ENCODE results near the gene CCDC192.

The CCDC192 gene

GRCh38 chr5:127885176-127885575 is 182.0 kb downstream of the CCDC192 start:
- Histone ChIP-seq H3K36me3 (ENCODE audit: control insufficient read depth, insufficient read depth, low read length) (no peaks in the 10 kb centered on the region), H3K27me3 (ENCODE audit: control insufficient read depth, insufficient read depth, low read length) (no peaks in the 10 kb centered on the region), H3K4me1 (ENCODE audit: control insufficient read depth, insufficient read depth, low read length) (no peaks in the 10 kb centered on the region), H3K4me3 (ENCODE audit: low read depth, low read length) (no peak overlapping the region), H3K9me3 (ENCODE audit: control insufficient read depth, insufficient read depth, low read length) (no peaks in the 10 kb centered on the region), H3K27ac (ENCODE audit: low read depth, low read length) (no peak overlapping the region), H3K9ac (ENCODE audit: low read depth, low read length) (no peak overlapping the region)

- no peaks in the 10 kb centered on the region for H3K36me3 ChIP-seq (ENCODE audit: control insufficient read depth, insufficient read depth, low read length)
Measured at GRCh38 chr5:127886081-127886480, 182.9 kb downstream of the CCDC192 start.

GRCh38 chr5:127887282-127887681 is 184.1 kb downstream of the CCDC192 start:
- Histone ChIP-seq H3K27ac (ENCODE audit: low read depth, low read length) (no peak overlapping the region), H3K9ac (ENCODE audit: low read depth, low read length) (no peak overlapping the region), H3K4me3 (ENCODE audit: low read depth, low read length) (no peak overlapping the region), H3K9me3 (ENCODE audit: control insufficient read depth, insufficient read depth, low read length) (no peaks in the 10 kb centered on the region), H3K4me1 (ENCODE audit: control insufficient read depth, insufficient read depth, low read length) (no peaks in the 10 kb centered on the region), H3K27me3 (ENCODE audit: control insufficient read depth, insufficient read depth, low read length) (no peaks in the 10 kb centered on the region), H3K36me3 (ENCODE audit: control insufficient read depth, insufficient read depth, low read length) (no peaks in the 10 kb centered on the region)

More at GRCh38 chr5:127886081-127886480, 182.9 kb downstream of the CCDC192 start:
- Histone ChIP-seq H3K27me3 (ENCODE audit: control insufficient read depth, insufficient read depth, low read length) (no peaks in the 10 kb centered on the region), H3K4me3 (ENCODE audit: low read depth, low read length) (no peak overlapping the region), H3K27ac (ENCODE audit: low read depth, low read length) (no peak overlapping the region), H3K9me3 (ENCODE audit: control insufficient read depth, insufficient read depth, low read length) (no peaks in the 10 kb centered on the region), H3K4me1 (ENCODE audit: control insufficient read depth, insufficient read depth, low read length) (no peaks in the 10 kb centered on the region), H3K9ac (ENCODE audit: low read depth, low read length) (no peak overlapping the region)

- Histone ChIP-seq H3K27ac (ENCODE audit: low read depth, low read length) (no peak overlapping the region), H3K27me3 (ENCODE audit: control insufficient read depth, insufficient read depth, low read length) (no peaks in the 10 kb centered on the region), H3K4me1 (ENCODE audit: control insufficient read depth, insufficient read depth, low read length) (peaks cover 9% of the 10 kb centered on the region), H3K4me3 (ENCODE audit: low read depth, low read length) (no peak overlapping the region), H3K9me3 (ENCODE audit: control insufficient read depth, insufficient read depth, low read length) (no peaks in the 10 kb centered on the region), H3K9ac (ENCODE audit: low read depth, low read length) (no peak overlapping the region), H3K36me3 (ENCODE audit: control insufficient read depth, insufficient read depth, low read length) (no peaks in the 10 kb centered on the region)
Measured at GRCh38 chr5:127891942-127892341, 188.8 kb downstream of the CCDC192 start.

- no peak overlapping the region for H3K9ac ChIP-seq (ENCODE audit: low read depth, low read length)
- H3K9me3 ChIP-seq (ENCODE audit: control insufficient read depth, insufficient read depth, low read length): no peaks in the 10 kb centered on the region
- H3K4me1 ChIP-seq (ENCODE audit: control insufficient read depth, insufficient read depth, low read length): peaks cover 9% of the 10 kb centered on the region
- no peak overlapping the region for H3K4me3 ChIP-seq (ENCODE audit: low read depth, low read length)
- no peak overlapping the region for H3K27ac ChIP-seq (ENCODE audit: low read depth, low read length)
- no peaks in the 10 kb centered on the region for H3K36me3 ChIP-seq (ENCODE audit: control insufficient read depth, insufficient read depth, low read length)
- no peaks in the 10 kb centered on the region for H3K27me3 ChIP-seq (ENCODE audit: control insufficient read depth, insufficient read depth, low read length)
Measured at GRCh38 chr5:127892467-127893207, 189.4 kb downstream of the CCDC192 start.

- H3K4me1 ChIP-seq (ENCODE audit: control insufficient read depth, insufficient read depth, low read length): peaks cover 9% of the 10 kb centered on the region
- no peaks in the 10 kb centered on the region for H3K27me3 ChIP-seq (ENCODE audit: control insufficient read depth, insufficient read depth, low read length)
- H3K9ac ChIP-seq (ENCODE audit: low read depth, low read length): no peak overlapping the region
- H3K27ac ChIP-seq (ENCODE audit: low read depth, low read length): no peak overlapping the region
- H3K9me3 ChIP-seq (ENCODE audit: control insufficient read depth, insufficient read depth, low read length): no peaks in the 10 kb centered on the region
- H3K36me3 ChIP-seq (ENCODE audit: control insufficient read depth, insufficient read depth, low read length): no peaks in the 10 kb centered on the region
- no peak overlapping the region for H3K4me3 ChIP-seq (ENCODE audit: low read depth, low read length)
Measured at GRCh38 chr5:127893232-127893631, 190.0 kb downstream of the CCDC192 start.

GRCh38 chr5:127894461-127894860 is 191.3 kb downstream of the CCDC192 start:
- H3K27me3 ChIP-seq (ENCODE audit: control insufficient read depth, insufficient read depth, low read length): no peaks in the 10 kb centered on the region
- H3K9me3 ChIP-seq (ENCODE audit: control insufficient read depth, insufficient read depth, low read length): no peaks in the 10 kb centered on the region
- H3K9ac ChIP-seq (ENCODE audit: low read depth, low read length): no peak overlapping the region
- no peak overlapping the region for H3K4me3 ChIP-seq (ENCODE audit: low read depth, low read length)
- no peaks in the 10 kb centered on the region for H3K36me3 ChIP-seq (ENCODE audit: control insufficient read depth, insufficient read depth, low read length)
- H3K4me1 ChIP-seq (ENCODE audit: control insufficient read depth, insufficient read depth, low read length): peaks cover 9% of the 10 kb centered on the region
- no peak overlapping the region for H3K27ac ChIP-seq (ENCODE audit: low read depth, low read length)

GRCh38 chr5:127898551-127899213 is 195.5 kb downstream of the CCDC192 start:
- H3K9ac ChIP-seq (ENCODE audit: low read depth, low read length): no peak overlapping the region

GRCh38 chr5:127899214-127899610 is 196.0 kb downstream of the CCDC192 start:
- Histone ChIP-seq H3K27ac (ENCODE audit: low read depth, low read length) (no peak overlapping the region), H3K4me3 (ENCODE audit: low read depth, low read length) (no peak overlapping the region), H3K4me1 (ENCODE audit: control insufficient read depth, insufficient read depth, low read length) (peaks cover 9% of the 10 kb centered on the region), H3K9ac (ENCODE audit: low read depth, low read length) (no peak overlapping the region), H3K36me3 (ENCODE audit: control insufficient read depth, insufficient read depth, low read length) (no peaks in the 10 kb centered on the region), H3K9me3 (ENCODE audit: control insufficient read depth, insufficient read depth, low read length) (no peaks in the 10 kb centered on the region), H3K27me3 (ENCODE audit: control insufficient read depth, insufficient read depth, low read length) (no peaks in the 10 kb centered on the region)

More at GRCh38 chr5:127898551-127899213, 195.5 kb downstream of the CCDC192 start:
- no peak overlapping the region for H3K4me3 ChIP-seq (ENCODE audit: low read depth, low read length)
- H3K9me3 ChIP-seq (ENCODE audit: control insufficient read depth, insufficient read depth, low read length): no peaks in the 10 kb centered on the region
- H3K27me3 ChIP-seq (ENCODE audit: control insufficient read depth, insufficient read depth, low read length): no peaks in the 10 kb centered on the region
- peaks cover 9% of the 10 kb centered on the region for H3K4me1 ChIP-seq (ENCODE audit: control insufficient read depth, insufficient read depth, low read length)
- H3K27ac ChIP-seq (ENCODE audit: low read depth, low read length): no peak overlapping the region
- H3K36me3 ChIP-seq (ENCODE audit: control insufficient read depth, insufficient read depth, low read length): no peaks in the 10 kb centered on the region

GRCh38 chr5:127906562-127907204 is 203.5 kb downstream of the CCDC192 start:
- H3K27me3 ChIP-seq (ENCODE audit: control insufficient read depth, insufficient read depth, low read length): no peaks in the 10 kb centered on the region
- no peaks in the 10 kb centered on the region for H3K4me1 ChIP-seq (ENCODE audit: control insufficient read depth, insufficient read depth, low read length)
- no peaks in the 10 kb centered on the region for H3K9me3 ChIP-seq (ENCODE audit: control insufficient read depth, insufficient read depth, low read length)
- H3K4me3 ChIP-seq (ENCODE audit: low read depth, low read length): no peak overlapping the region
- H3K9ac ChIP-seq (ENCODE audit: low read depth, low read length): no peak overlapping the region
- H3K36me3 ChIP-seq (ENCODE audit: control insufficient read depth, insufficient read depth, low read length): no peaks in the 10 kb centered on the region
- H3K27ac ChIP-seq (ENCODE audit: low read depth, low read length): no peak overlapping the region

GRCh38 chr5:127907907-127908306 is 204.7 kb downstream of the CCDC192 start:
- H3K4me1 ChIP-seq (ENCODE audit: control insufficient read depth, insufficient read depth, low read length): no peaks in the 10 kb centered on the region
- H3K9ac ChIP-seq (ENCODE audit: low read depth, low read length): no peak overlapping the region
- no peak overlapping the region for H3K27ac ChIP-seq (ENCODE audit: low read depth, low read length)
- H3K27me3 ChIP-seq (ENCODE audit: control insufficient read depth, insufficient read depth, low read length): no peaks in the 10 kb centered on the region
- no peaks in the 10 kb centered on the region for H3K9me3 ChIP-seq (ENCODE audit: control insufficient read depth, insufficient read depth, low read length)
- H3K4me3 ChIP-seq (ENCODE audit: low read depth, low read length): no peak overlapping the region
- no peaks in the 10 kb centered on the region for H3K36me3 ChIP-seq (ENCODE audit: control insufficient read depth, insufficient read depth, low read length)
